H1 (cell line): ENCODE results near the gene ZNF273. TPM values are rescaled to one million over a fixed set of nuclear protein-coding genes. Genes with fewer than 3 reads are reported as not detected.

Source experiments
- CTCF ChIA-PET: fragments of 300-600 bp; sonication (Branson Sonifier 250); formaldehyde crosslinking; loops from one replicate; lab custom pipeline; 2021; ENCODE audit not compliant: partially characterized antibody; lab: Charles Lee
- POLR2A ChIA-PET: fragments of 300-600 bp; sonication (Branson Sonifier 250); formaldehyde crosslinking; loops from one replicate; lab custom pipeline; 2021; ENCODE audit warnings: inconsistent platforms; ENCODE audit not compliant: partially characterized antibody; lab: Charles Lee
- DNase-seq, 2 experiments: peaks; one replicate each; pipeline versions ENCODE4 v3.0.0 to v3.0.0-alpha.2; 2010 to 2022; ENCODE audit warnings: low spot score in 2 of 2, low read depth in 1 of 2, mixed read lengths in 1 of 2
- FAIRE-seq: peaks from 2 replicates; lab custom pipeline; 2011; peaks lifted over from hg19 to GRCh38; lab: Jason Lieb, UNC
- H2AFZ ChIP-seq: 2 replicates; pipeline ENCODE4 v1.8.1; 2012; ENCODE audit warnings: low read length, inconsistent platforms
- H2AK5ac ChIP-seq: 2 replicates; pipeline ENCODE4 v1.6.1; 2013; ENCODE audit warnings: low read depth, low read length
- H2BK120ac ChIP-seq: replicated peaks from 2 replicates; pipeline ENCODE3; 2013; ENCODE audit warnings: low read depth, low read length, inconsistent platforms
- H2BK12ac ChIP-seq: 2 replicates; pipeline ENCODE4 v1.6.1; 2013; ENCODE audit warnings: low read depth, low read length
- H2BK15ac ChIP-seq: 2 replicates; pipeline ENCODE4 v1.6.1; 2013; ENCODE audit warnings: low read length
- H2BK20ac ChIP-seq: 2 replicates; pipeline ENCODE4 v1.6.1; 2013; ENCODE audit warnings: low read length
- H2BK5ac ChIP-seq: 2 replicates; pipeline ENCODE4 v1.6.1; 2013; ENCODE audit warnings: low read depth, low read length
- H3K14ac ChIP-seq: 2 replicates; pipeline ENCODE4 v1.6.1; 2013; ENCODE audit warnings: inconsistent platforms; ENCODE audit not compliant: insufficient read length
- H3K18ac ChIP-seq: 2 replicates; pipeline ENCODE4 v1.6.1; 2013; ENCODE audit warnings: low read length; ENCODE audit errors: extremely low read depth
- H3K23ac ChIP-seq: 2 replicates; pipeline ENCODE4 v1.6.1; 2013; ENCODE audit warnings: inconsistent platforms; ENCODE audit not compliant: insufficient read length
- H3K23me2 ChIP-seq: 2 replicates; pipeline ENCODE4 v1.6.1; 2013; ENCODE audit warnings: low read depth, low read length
- H3K27ac ChIP-seq: 2 replicates; pipeline ENCODE4 v1.6.1; 2011; ENCODE audit warnings: low read depth, low read length, inconsistent platforms
- H3K27me3 ChIP-seq, 4 experiments: replicated peaks in 1 of 4; 1 replicate in 1 of 4; 2 replicates in 3 of 4; pipeline versions ENCODE4 v1.6.1 to v1.8.1; 2011 to 2013; ENCODE audit warnings: low read length in 3 of 4, mild to moderate bottlenecking in 3 of 4, inconsistent platforms in 2 of 4, mixed read lengths in 2 of 4, moderate library complexity in 1 of 4; ENCODE audit not compliant: control insufficient read depth in 3 of 4, insufficient read depth in 3 of 4; ENCODE audit errors: extremely low read depth in 1 of 4
- H3K36me3 ChIP-seq, 4 experiments: 2 replicates each; pipeline versions ENCODE4 v1.6.1 to v1.8.1; 2011 to 2013; ENCODE audit warnings: mild to moderate bottlenecking in 4 of 4, low read length in 3 of 4, moderate library complexity in 2 of 4, control low read depth in 1 of 4, inconsistent platforms in 1 of 4; ENCODE audit not compliant: insufficient read depth in 4 of 4, control insufficient read depth in 2 of 4
- H3K4ac ChIP-seq: replicated peaks from 2 replicates; pipeline ENCODE3; 2013; ENCODE audit warnings: low read length, low read depth, mixed read lengths, inconsistent platforms; ENCODE audit not compliant: insufficient read length
- H3K4me1 ChIP-seq, 4 experiments: replicated peaks in 1 of 4; 1 replicate in 1 of 4; 2 replicates in 3 of 4; pipeline versions ENCODE4 v1.6.1 to v1.8.1; 2011 to 2013; ENCODE audit warnings: low read length in 3 of 4, inconsistent platforms in 2 of 4, mixed read lengths in 1 of 4; ENCODE audit not compliant: insufficient read depth in 4 of 4, control insufficient read depth in 3 of 4
- H3K4me2 ChIP-seq, 2 experiments: 2 replicates each; pipeline versions ENCODE4 v1.6.1 to v1.8.1; 2011 to 2013; ENCODE audit warnings: low read depth in 2 of 2, low read length in 2 of 2, control low read depth in 1 of 2, inconsistent platforms in 1 of 2, mild to moderate bottlenecking in 1 of 2; ENCODE audit not compliant: insufficient read depth in 1 of 2
- H3K4me3 ChIP-seq, 4 experiments: fragments of 200-600, 300-600 bp in 1 of 4; sonication (generic), shearing (Covaris generic), sonication (Bioruptor Twin) in 1 of 4; 2 replicates each; pipeline versions ENCODE4 v1.5.1 to v1.8.1; 2011 to 2016; ENCODE audit warnings: low read length in 4 of 4, low read depth in 3 of 4, control low read depth in 2 of 4, inconsistent platforms in 2 of 4, mild to moderate bottlenecking in 2 of 4, mixed read lengths in 1 of 4, moderate library complexity in 1 of 4; ENCODE audit not compliant: insufficient read depth in 2 of 4; ENCODE audit errors: extremely low read depth in 1 of 4
- H3K56ac ChIP-seq: replicated peaks from 2 replicates; pipeline ENCODE3; 2013; ENCODE audit warnings: low read depth, mild to moderate bottlenecking, mixed read lengths, low read length, inconsistent platforms; ENCODE audit not compliant: insufficient read length
- H3K79me1 ChIP-seq: 2 replicates; pipeline ENCODE4 v1.6.1; 2013; ENCODE audit warnings: low read depth, low read length, control low read depth
- H3K79me2 ChIP-seq, 2 experiments: 2 replicates each; pipeline versions ENCODE4 v1.6.1 to v1.8.1; 2012 to 2013; ENCODE audit warnings: low read length in 2 of 2, mild to moderate bottlenecking in 2 of 2, inconsistent platforms in 1 of 2; ENCODE audit not compliant: insufficient read depth in 2 of 2, control insufficient read depth in 1 of 2
- H3K9ac ChIP-seq, 4 experiments: replicated peaks in 1 of 4; 1 replicate in 1 of 4; 2 replicates in 3 of 4; pipeline versions ENCODE4 v1.6.1 to v1.8.1; 2011 to 2013; ENCODE audit warnings: low read depth in 3 of 4, low read length in 3 of 4, control low read depth in 2 of 4, mild to moderate bottlenecking in 2 of 4, moderate library complexity in 2 of 4, inconsistent platforms in 1 of 4; ENCODE audit errors: extremely low read depth in 1 of 4
- H3K9me3 ChIP-seq, 2 experiments: 2 replicates each; pipeline versions ENCODE4 v1.6.1 to v1.8.1; 2012 to 2013; ENCODE audit warnings: mild to moderate bottlenecking in 2 of 2, moderate library complexity in 2 of 2, control low read depth in 1 of 2, inconsistent platforms in 1 of 2, low read depth in 1 of 2, low read length in 1 of 2, mixed read lengths in 1 of 2; ENCODE audit not compliant: insufficient read depth in 2 of 2
- H4K20me1 ChIP-seq, 2 experiments: replicated peaks in 1 of 2; 2 replicates each; pipeline versions ENCODE3 to v1.8.1; 2011 to 2013; ENCODE audit warnings: inconsistent platforms in 2 of 2, low read length in 2 of 2, mild to moderate bottlenecking in 1 of 2; ENCODE audit not compliant: insufficient read depth in 2 of 2, control insufficient read depth in 1 of 2
- H4K5ac ChIP-seq: 2 replicates; pipeline ENCODE4 v1.6.1; 2013; ENCODE audit warnings: low read length, low read depth, mixed read lengths, inconsistent platforms; ENCODE audit not compliant: insufficient read length
- H4K8ac ChIP-seq: 2 replicates; pipeline ENCODE4 v1.8.0; 2013; ENCODE audit warnings: mild to moderate bottlenecking, moderate library complexity, low read length, inconsistent platforms; ENCODE audit not compliant: insufficient read depth; ENCODE audit errors: extremely low read depth
- H4K91ac ChIP-seq: replicated peaks from 2 replicates; pipeline ENCODE3; 2013; ENCODE audit warnings: low read length, mixed read lengths, inconsistent platforms; ENCODE audit not compliant: insufficient read length
- CHD1 ChIP-seq: IDR thresholded peaks from 2 replicates; pipeline ENCODE4 v1.6.1; 2012; ENCODE audit warnings: low read depth, low read length, improper control_type of control experiment
- RAD21 ChIP-seq, 2 experiments: IDR thresholded peaks in 1 of 2; conservative IDR thresholded peaks in 1 of 2; 2 replicates each; pipeline ENCODE4 v1.6.1; 2011; ENCODE audit warnings: low read depth in 2 of 2, low read length in 2 of 2, improper control_type of control experiment in 1 of 2, inconsistent platforms in 1 of 2, mild to moderate bottlenecking in 1 of 2, moderate library complexity in 1 of 2
- SUZ12 ChIP-seq: fragments of 200-600 bp; sonication (generic); IDR thresholded peaks from 2 replicates; pipeline ENCODE4 v1.6.1; 2012; ENCODE audit warnings: mild to moderate bottlenecking, inconsistent platforms, low read length, moderate library complexity, mixed read lengths
- WGBS, 2 experiments: shearing (Covaris generic) in 1 of 2; methylation state at CpG; one replicate each; pipeline versions ENCODE4 v1.1.6 to v1.1.7; 2013 to 2015; ENCODE audit warnings: low lambda C conversion rate in 2 of 2, mixed read lengths in 2 of 2, inconsistent platforms in 1 of 2, low coverage in 1 of 2, missing lambda C conversion rate in 1 of 2; ENCODE audit not compliant: insufficient replicate concordance in 2 of 2, insufficient coverage in 1 of 2, insufficient read length in 1 of 2; ENCODE audit errors: extremely low coverage in 1 of 2, missing lambda C conversion rate in 1 of 2; 5-methylcytosine and 5-hydroxymethylcytosine counted together
- polyA plus RNA-seq, 7 experiments: library from polyadenylated mRNA; depleted of rRNA in 3 of 7; stranded (reverse) in 5 of 7; unstranded in 2 of 7; fragments of >200 nt in 5 of 7; fragments of 200-250 nt in 2 of 7; gene quantifications; 1 replicate in 5 of 7; 2 replicates in 1 of 7; 4 replicates in 1 of 7; pipeline versions ENCODE4 v1.2.1 to v1.2.3, GENCODE V29; 2011 to 2013; ENCODE audit warnings: missing spikeins in 2 of 7, mixed read lengths in 2 of 7
- total RNA-seq: library from RNA; stranded (reverse); fragmentation: NEBNext Ultra II Directional; extraction: Animal tissue kit (Norgen Biotek cat#: 25700); gene quantifications from 2 replicates; pipeline ENCODE4 v1.2.1, GENCODE V29; 2021

ZNF273 gene
- total and polyA plus RNA-seq, 2 of the 8 experiments (the other 6 are each of a cell fraction or from before 2014, with no cell fraction given), result 6.2 to 23.2 TPM

- H3K9ac ChIP-seq, result no peak overlapping the region
- no peak overlapping the region for H2BK5ac ChIP-seq
- no peak overlapping the region for H3K4me3 ChIP-seq
- no peak overlapping the region for H3K4ac ChIP-seq
- H3K23ac ChIP-seq, result no peak overlapping the region
- no peak for TF ChIP-seq SUZ12
- no peak for TF ChIP-seq CHD1
- TF ChIP-seq RAD21 (IDR thresholded peaks at IDR 0.05 in 1 of 2, conservative IDR thresholded peaks at IDR 0.05 in 1 of 2; ENCODE audit: low read depth in 2 of 2, low read length in 2 of 2), result no peak
- no peaks in the 10 kb centered on the region for H3K9me3 ChIP-seq
- peaks cover 0 to 7% (median 3%) of the 10 kb centered on the region in 4 experiments; a peak in 4 of 7 replicates for H3K4me1 ChIP-seq
- no peak overlapping the region for H4K91ac ChIP-seq
- no peak overlapping the region for H2AFZ ChIP-seq
- H3K18ac ChIP-seq, result no peak overlapping the region
- peaks cover 27 to 100% of the 10 kb centered on the region in 2 experiments for H3K79me2 ChIP-seq
- no peak for FAIRE-seq
- no peak for DNase-seq
- H4K8ac ChIP-seq, result no peak overlapping the region
- no peaks in the 10 kb centered on the region for H3K23me2 ChIP-seq
- H3K4me2 ChIP-seq, result no peak overlapping the region; a peak in 1 of 4 replicates
- H3K56ac ChIP-seq, result no peak overlapping the region
- no peaks in the 10 kb centered on the region; the same call in 1 of the 2 replicates for H3K79me1 ChIP-seq
- H2BK120ac ChIP-seq, result no peak overlapping the region
- ChIA-PET POLR2A (interaction anchor here (1.2 kb wide), 2 partner anchors 11 to 19 kb away, joined by 3 read pairs; no protein-coding TSS in a partner anchor), CTCF (no interaction called here)
- no peaks in the 10 kb centered on the region for H3K27me3 ChIP-seq
- no peak overlapping the region for H2BK15ac ChIP-seq
- 96% methylated on average over 2 of the region's 2 CpGs; no CpG with 5 or more reads in 1 of the 2 experiments for WGBS, 2 experiments
- H3K14ac ChIP-seq, result no peak overlapping the region
- H3K36me3 ChIP-seq, result peaks cover 0 to 3% (median under 1%) of the 10 kb centered on the region in 4 experiments; a peak in 2 of 8 replicates
- peaks cover 0 to 6% of the 10 kb centered on the region in 2 experiments for H4K20me1 ChIP-seq
- H2BK12ac ChIP-seq, result no peak overlapping the region
- no peak overlapping the region for H2BK20ac ChIP-seq
- no peak overlapping the region for H2AK5ac ChIP-seq
- no peak overlapping the region for H4K5ac ChIP-seq
- no peak overlapping the region for H3K27ac ChIP-seq
Measured at GRCh38 chr7:64908358-64908757, 5.3 kb downstream of the ZNF273 start.
